ENCODE measurements around the gene PRKAG2.

Gene PRKAG2

GRCh38 chr7:151700586-151701165 is 176.2 kb downstream of the PRKAG2 start:
- H3K4me1 ChIP-seq (ENCODE audit: insufficient read depth, low read length) = peaks cover 14% of the 10 kb centered on the region

GRCh38 chr7:151699928-151700319 is 177.0 kb downstream of the PRKAG2 start:
- Histone ChIP-seq H3K36me3 (ENCODE audit: insufficient read depth, low read length) (no peaks in the 10 kb centered on the region), H3K4me1 (ENCODE audit: insufficient read depth, low read length) (peaks cover 14% of the 10 kb centered on the region), H3K9me3 (ENCODE audit: low read length) (no peaks in the 10 kb centered on the region), H2AFZ (ENCODE audit: low read depth, low read length) (no peak overlapping the region), H3K4me3 (ENCODE audit: low read length) (no peak overlapping the region), H3K27me3 (ENCODE audit: insufficient read depth, low read length) (no peaks in the 10 kb centered on the region)

More at GRCh38 chr7:151700586-151701165, 176.2 kb downstream of the PRKAG2 start:
- Histone ChIP-seq H3K36me3 (ENCODE audit: insufficient read depth, low read length) (no peaks in the 10 kb centered on the region), H3K4me3 (ENCODE audit: low read length) (no peak overlapping the region), H3K9me3 (ENCODE audit: low read length) (no peaks in the 10 kb centered on the region), H2AFZ (ENCODE audit: low read depth, low read length) (no peak overlapping the region), H3K27me3 (ENCODE audit: insufficient read depth, low read length) (no peaks in the 10 kb centered on the region)

GRCh38 chr7:151699147-151699927 is 177.6 kb downstream of the PRKAG2 start:
- Histone ChIP-seq H3K4me3 (ENCODE audit: low read length) (no peak overlapping the region), H3K4me1 (ENCODE audit: insufficient read depth, low read length) (peaks cover 14% of the 10 kb centered on the region), H2AFZ (ENCODE audit: low read depth, low read length) (no peak overlapping the region), H3K36me3 (ENCODE audit: insufficient read depth, low read length) (no peaks in the 10 kb centered on the region), H3K9me3 (ENCODE audit: low read length) (no peaks in the 10 kb centered on the region), H3K27me3 (ENCODE audit: insufficient read depth, low read length) (no peaks in the 10 kb centered on the region)

- no peaks in the 10 kb centered on the region for H3K36me3 ChIP-seq (ENCODE audit: insufficient read depth, low read length)
- H2AFZ ChIP-seq (ENCODE audit: low read depth, low read length) = no peak overlapping the region
Measured at GRCh38 chr7:151697942-151698341, 179.0 kb downstream of the PRKAG2 start.

GRCh38 chr7:151697515-151697895 is 179.4 kb downstream of the PRKAG2 start:
- no peaks in the 10 kb centered on the region for H3K27me3 ChIP-seq (ENCODE audit: insufficient read depth, low read length)
- peaks cover 14% of the 10 kb centered on the region for H3K4me1 ChIP-seq (ENCODE audit: insufficient read depth, low read length)
- H3K9me3 ChIP-seq (ENCODE audit: low read length) = no peaks in the 10 kb centered on the region
- no peak overlapping the region for H3K4me3 ChIP-seq (ENCODE audit: low read length)
- H3K36me3 ChIP-seq (ENCODE audit: insufficient read depth, low read length) = no peaks in the 10 kb centered on the region
- no peak overlapping the region for H2AFZ ChIP-seq (ENCODE audit: low read depth, low read length)

More at GRCh38 chr7:151697942-151698341, 179.0 kb downstream of the PRKAG2 start:
- Histone ChIP-seq H3K9me3 (ENCODE audit: low read length) (no peaks in the 10 kb centered on the region), H3K4me1 (ENCODE audit: insufficient read depth, low read length) (peaks cover 14% of the 10 kb centered on the region), H3K4me3 (ENCODE audit: low read length) (no peak overlapping the region), H3K27me3 (ENCODE audit: insufficient read depth, low read length) (no peaks in the 10 kb centered on the region)

- H3K4me3 ChIP-seq (ENCODE audit: low read length) = no peak overlapping the region
- peaks cover 14% of the 10 kb centered on the region for H3K4me1 ChIP-seq (ENCODE audit: insufficient read depth, low read length)
- no peaks in the 10 kb centered on the region for H3K9me3 ChIP-seq (ENCODE audit: low read length)
- H2AFZ ChIP-seq (ENCODE audit: low read depth, low read length) = peak overlapping the region; percentile 2
- no peaks in the 10 kb centered on the region for H3K36me3 ChIP-seq (ENCODE audit: insufficient read depth, low read length)
- no peaks in the 10 kb centered on the region for H3K27me3 ChIP-seq (ENCODE audit: insufficient read depth, low read length)
Measured at GRCh38 chr7:151696721-151697514, 180.0 kb downstream of the PRKAG2 start.

- Histone ChIP-seq H2AFZ (ENCODE audit: low read depth, low read length) (peak overlapping the region; percentile 2), H3K27me3 (ENCODE audit: insufficient read depth, low read length) (no peaks in the 10 kb centered on the region), H3K36me3 (ENCODE audit: insufficient read depth, low read length) (no peaks in the 10 kb centered on the region), H3K4me3 (ENCODE audit: low read length) (no peak overlapping the region), H3K9me3 (ENCODE audit: low read length) (no peaks in the 10 kb centered on the region), H3K4me1 (ENCODE audit: insufficient read depth, low read length) (peaks cover 14% of the 10 kb centered on the region)
Measured at GRCh38 chr7:151695951-151696541, 180.9 kb downstream of the PRKAG2 start.

GRCh38 chr7:151694828-151695580 is 181.9 kb downstream of the PRKAG2 start:
- Histone ChIP-seq H3K36me3 (ENCODE audit: insufficient read depth, low read length) (no peaks in the 10 kb centered on the region), H3K4me3 (ENCODE audit: low read length) (no peak overlapping the region), H3K4me1 (ENCODE audit: insufficient read depth, low read length) (peaks cover 14% of the 10 kb centered on the region), H2AFZ (ENCODE audit: low read depth, low read length) (no peak overlapping the region), H3K27me3 (ENCODE audit: insufficient read depth, low read length) (no peaks in the 10 kb centered on the region), H3K9me3 (ENCODE audit: low read length) (no peaks in the 10 kb centered on the region)

GRCh38 chr7:151694441-151694827 is 182.5 kb downstream of the PRKAG2 start:
- Histone ChIP-seq H3K4me1 (ENCODE audit: insufficient read depth, low read length) (peaks cover 14% of the 10 kb centered on the region), H3K9me3 (ENCODE audit: low read length) (no peaks in the 10 kb centered on the region), H2AFZ (ENCODE audit: low read depth, low read length) (no peak overlapping the region), H3K4me3 (ENCODE audit: low read length) (no peak overlapping the region), H3K27me3 (ENCODE audit: insufficient read depth, low read length) (no peaks in the 10 kb centered on the region), H3K36me3 (ENCODE audit: insufficient read depth, low read length) (no peaks in the 10 kb centered on the region)

- Histone ChIP-seq H3K27me3 (ENCODE audit: insufficient read depth, low read length) (no peaks in the 10 kb centered on the region), H3K4me3 (ENCODE audit: low read length) (no peak overlapping the region), H2AFZ (ENCODE audit: low read depth, low read length) (no peak overlapping the region), H3K9me3 (ENCODE audit: low read length) (no peaks in the 10 kb centered on the region), H3K4me1 (ENCODE audit: insufficient read depth, low read length) (peaks cover 14% of the 10 kb centered on the region), H3K36me3 (ENCODE audit: insufficient read depth, low read length) (no peaks in the 10 kb centered on the region)
Measured at GRCh38 chr7:151693140-151693539, 183.8 kb downstream of the PRKAG2 start.

GRCh38 chr7:151692721-151693120 is 184.2 kb downstream of the PRKAG2 start:
- Histone ChIP-seq H3K27me3 (ENCODE audit: insufficient read depth, low read length) (no peaks in the 10 kb centered on the region), H3K9me3 (ENCODE audit: low read length) (no peaks in the 10 kb centered on the region), H3K4me3 (ENCODE audit: low read length) (no peak overlapping the region), H3K36me3 (ENCODE audit: insufficient read depth, low read length) (no peaks in the 10 kb centered on the region), H3K4me1 (ENCODE audit: insufficient read depth, low read length) (peaks cover 15% of the 10 kb centered on the region), H2AFZ (ENCODE audit: low read depth, low read length) (no peak overlapping the region)

GRCh38 chr7:151691449-151691848 is 185.5 kb downstream of the PRKAG2 start:
- H3K27me3 ChIP-seq (ENCODE audit: insufficient read depth, low read length) = no peaks in the 10 kb centered on the region
- H2AFZ ChIP-seq (ENCODE audit: low read depth, low read length) = no peak overlapping the region
- H3K4me3 ChIP-seq (ENCODE audit: low read length) = no peak overlapping the region
- H3K9me3 ChIP-seq (ENCODE audit: low read length) = no peaks in the 10 kb centered on the region
- no peaks in the 10 kb centered on the region for H3K36me3 ChIP-seq (ENCODE audit: insufficient read depth, low read length)
- H3K4me1 ChIP-seq (ENCODE audit: insufficient read depth, low read length) = peaks cover 15% of the 10 kb centered on the region
